HG02610 (cell line): ENCODE measurements around the gene CATSPER4.

Source experiments
- ATAC-seq: cut with Tn5 transposase; IDR thresholded peaks from one replicate; pipeline ENCODE4 v1.9.1; 2021; ENCODE audit warnings: mild to moderate bottlenecking, moderate library complexity; ENCODE audit not compliant: unreplicated experiment

Gene CATSPER4

DNA sequence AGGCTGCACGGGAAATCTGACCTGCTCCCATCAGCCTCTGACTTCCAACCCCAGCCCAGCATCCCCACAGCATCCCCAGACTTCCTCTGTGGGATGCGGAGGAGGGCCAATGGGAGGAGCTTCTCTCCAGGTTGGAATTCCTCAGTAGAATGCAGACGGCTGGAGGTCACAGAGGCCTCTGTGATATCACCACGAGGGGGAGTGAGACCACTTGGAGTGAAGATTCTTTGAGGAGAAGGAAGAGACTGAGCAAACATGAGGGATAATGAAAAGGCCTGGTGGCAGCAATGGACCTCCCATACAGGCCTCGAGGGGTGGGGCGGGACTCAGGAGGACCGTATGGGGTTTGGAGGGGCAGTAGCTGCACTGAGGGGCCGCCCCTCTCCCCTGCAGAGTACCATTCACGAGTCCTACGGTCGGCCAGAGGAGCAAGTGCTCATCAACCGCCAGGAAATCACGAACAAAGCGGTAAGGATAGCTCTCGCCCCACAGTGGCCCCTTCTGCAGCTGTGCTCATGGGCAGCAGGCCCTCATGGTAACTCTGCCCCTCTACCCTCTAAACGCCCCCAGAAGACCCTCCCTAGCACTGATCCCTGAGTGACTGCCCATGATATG lies at the start of gene CATSPER4:
CATSPER4 (plus strand) TSS at position 230 of the 615 bp plus-strand sequence; CDS start at position 256, 26 bp downstream.
- ATAC-seq = no peak

DNA sequence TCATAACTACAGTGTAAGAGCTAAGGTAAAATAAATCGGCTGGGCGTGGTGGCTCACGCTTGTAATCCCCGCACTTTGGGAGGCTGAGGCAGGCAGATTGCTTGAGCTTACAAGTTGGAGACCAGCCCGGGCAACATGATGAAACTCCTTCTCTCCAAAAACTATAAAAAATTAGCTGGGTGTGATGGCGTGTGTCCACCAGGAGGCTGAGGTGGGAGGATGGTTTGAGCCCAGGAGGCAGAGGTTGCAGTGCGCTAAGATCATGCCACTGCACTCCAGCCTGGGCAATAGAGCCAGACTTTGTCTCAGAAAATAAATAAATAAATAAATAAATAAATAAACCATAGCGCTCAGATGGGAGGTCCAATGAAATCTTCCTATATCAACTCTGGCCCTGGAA lies 48.2 kb upstream of the CATSPER4 start:
- ATAC-seq = no peak

DNA sequence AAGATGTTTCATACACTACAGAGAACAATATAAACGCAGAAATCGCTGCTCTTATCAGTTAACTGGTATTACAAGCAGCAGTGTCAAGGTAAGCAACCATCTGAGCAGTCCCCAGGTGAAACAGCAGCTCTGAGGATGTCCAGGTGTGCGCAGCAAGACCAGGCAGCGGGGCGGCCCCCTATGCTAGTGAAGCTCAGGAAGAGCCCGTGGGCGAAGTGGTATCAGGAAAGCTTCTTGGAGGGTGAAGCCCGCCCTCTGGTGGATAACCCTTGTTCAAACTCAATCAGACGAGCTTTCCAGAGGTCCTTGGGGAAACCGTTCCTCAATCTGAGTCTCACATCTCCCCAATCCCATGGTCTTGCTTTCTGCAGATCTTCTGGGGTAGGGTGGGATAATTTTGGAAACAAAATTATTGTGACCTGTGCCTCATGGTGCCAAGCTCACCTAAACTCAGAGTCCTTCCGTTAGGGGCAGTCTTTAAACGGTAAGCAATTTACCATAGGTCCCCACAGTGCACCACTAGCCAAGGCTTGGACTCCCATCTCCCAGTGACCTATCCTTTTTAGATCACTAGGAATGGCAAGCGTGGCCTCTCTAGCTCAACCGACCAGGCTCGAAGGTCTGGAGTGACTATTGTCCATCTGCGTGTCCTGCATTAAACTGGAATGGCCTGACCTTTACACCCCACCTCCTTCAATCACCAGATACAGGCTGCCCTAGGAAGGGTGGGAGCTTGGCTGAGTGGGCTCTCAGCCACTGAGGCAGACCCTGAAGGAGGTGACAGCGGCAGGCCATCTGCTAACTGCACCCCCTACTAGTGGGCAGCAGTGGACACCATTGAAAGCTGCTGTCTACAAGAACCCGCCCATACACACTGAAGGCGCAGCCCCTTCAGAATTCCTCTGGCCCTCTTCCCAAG lies 45.1 kb upstream of the CATSPER4 start:
- no peak for ATAC-seq

DNA sequence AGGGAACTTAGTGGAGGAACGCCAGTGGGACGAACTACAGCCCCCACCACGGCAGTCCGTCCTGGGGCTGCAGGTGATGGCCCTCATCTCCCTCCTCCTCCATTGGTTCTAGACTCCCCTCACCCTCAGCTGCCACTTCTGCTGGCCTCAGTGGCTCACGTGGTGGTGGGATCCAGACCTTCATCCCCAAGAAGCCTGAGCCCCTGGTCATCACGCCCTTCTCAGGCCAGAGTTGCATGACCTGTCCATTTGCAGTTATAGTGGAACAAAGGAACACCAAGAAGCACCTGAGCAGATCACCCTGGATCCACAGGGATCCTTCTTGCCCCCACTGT lies 44.5 kb upstream of the CATSPER4 start:
- no peak for ATAC-seq

DNA sequence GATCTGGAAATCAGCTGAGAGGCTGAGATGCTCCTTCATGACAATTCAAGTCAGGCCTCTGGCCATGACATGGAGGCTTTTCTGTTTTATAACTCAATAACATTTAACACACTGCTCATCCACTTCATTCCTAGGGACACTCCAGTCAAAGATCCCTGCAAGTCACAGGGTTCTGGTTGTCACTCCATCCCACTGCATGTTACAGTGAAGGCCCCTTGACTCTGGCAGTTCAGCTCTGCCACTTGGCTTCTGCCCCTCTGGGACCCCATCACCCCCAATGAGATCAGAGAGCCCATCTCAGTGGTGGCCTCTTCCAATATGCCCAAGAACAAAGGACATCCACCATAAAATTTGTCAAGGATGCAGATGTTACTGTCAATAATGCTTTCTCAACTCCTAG lies 41.5 kb upstream of the CATSPER4 start:
- ATAC-seq = no peak

DNA sequence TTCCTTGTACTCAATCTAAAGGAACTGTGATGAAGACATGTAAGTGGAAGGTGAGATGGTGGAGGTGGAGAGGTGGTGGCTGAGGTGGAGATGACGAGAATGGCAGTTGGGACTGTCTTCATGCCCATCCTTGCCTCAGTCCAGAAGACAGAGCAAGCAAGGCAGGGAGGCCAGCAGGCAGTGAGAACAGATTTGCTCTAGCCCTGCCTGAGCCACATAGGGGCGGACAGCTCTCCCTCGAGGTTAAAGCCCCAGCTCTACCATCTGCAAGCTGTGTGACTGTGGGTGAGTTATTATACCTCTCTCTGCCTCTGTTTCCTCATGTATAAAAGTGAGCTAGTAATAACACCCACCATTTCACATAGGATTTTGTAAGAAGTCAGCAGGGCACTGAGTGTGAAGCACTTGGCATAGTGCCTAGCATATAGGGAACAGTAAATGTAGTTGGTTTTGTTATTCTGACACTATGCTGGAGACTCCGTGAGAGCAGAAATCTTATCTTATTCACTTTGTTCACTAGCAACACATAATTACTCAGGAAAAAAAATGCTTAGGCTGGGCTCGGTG lies 36.4 kb upstream of the CATSPER4 start:
- no peak for ATAC-seq

DNA sequence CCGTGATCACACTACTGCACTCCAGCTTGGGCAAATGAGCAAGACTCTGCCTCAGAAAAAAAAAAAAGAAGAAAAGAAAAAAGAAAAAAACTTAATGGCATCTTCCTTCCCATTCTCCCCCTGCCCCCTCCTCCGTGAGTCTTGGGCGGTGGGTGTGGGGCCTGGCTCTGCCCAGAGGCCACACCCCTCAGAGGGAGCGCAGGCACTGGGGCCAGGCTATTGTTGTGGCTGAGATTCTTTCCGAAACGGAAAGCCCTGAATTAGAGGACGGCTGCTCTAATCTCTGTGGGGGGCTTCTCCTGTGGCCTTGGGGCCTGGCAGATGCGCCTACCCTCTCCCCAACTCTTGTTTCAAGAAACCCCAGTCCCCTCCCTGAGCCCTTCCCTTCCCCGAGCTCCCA lies 35.7 kb upstream of the CATSPER4 start:
- ATAC-seq = no peak

DNA sequence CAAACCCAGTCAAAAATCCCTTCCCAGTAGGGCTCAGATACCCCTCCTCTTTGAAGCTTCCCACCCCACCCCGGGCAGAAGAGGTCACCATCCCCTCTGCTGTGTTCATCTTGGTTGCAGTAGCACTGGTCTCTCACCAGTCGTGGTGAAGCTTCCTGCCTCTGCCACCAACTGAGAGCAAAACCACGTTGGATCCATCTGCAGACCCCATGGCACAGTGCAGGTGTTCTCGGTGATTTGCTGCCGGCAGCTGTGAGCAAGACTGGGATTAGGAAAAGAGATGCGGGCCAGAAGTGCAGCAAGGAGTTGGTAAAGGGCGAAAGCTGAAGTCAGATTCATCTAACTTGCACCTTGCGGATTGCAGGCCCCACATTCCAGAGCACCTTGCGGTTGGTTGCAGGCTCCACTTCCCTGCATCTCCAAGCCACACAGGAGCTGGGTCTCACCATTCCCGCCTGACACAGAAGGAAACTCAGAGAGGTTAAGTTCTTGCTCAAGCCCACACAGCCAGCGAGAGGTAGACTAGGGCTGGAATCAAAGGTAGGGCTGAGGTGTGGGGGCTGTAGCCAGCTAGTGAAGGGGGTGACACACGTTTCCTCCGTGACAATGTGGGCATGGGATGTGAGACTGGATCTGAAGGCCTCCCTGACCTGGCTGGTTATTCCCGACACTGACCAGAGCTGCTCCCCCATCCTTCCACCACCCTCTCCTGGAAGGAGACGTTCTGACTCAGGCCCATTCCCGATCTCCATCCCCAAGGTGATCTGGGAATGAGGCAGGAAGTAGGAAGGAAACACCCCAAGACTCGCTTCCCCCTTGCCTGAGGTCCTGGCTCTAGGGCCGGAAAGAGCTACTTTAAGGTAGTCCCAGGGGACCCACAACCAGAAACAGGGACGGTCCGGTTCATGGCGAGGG lies 34.8 kb upstream of the CATSPER4 start:
- ATAC-seq = no peak

DNA sequence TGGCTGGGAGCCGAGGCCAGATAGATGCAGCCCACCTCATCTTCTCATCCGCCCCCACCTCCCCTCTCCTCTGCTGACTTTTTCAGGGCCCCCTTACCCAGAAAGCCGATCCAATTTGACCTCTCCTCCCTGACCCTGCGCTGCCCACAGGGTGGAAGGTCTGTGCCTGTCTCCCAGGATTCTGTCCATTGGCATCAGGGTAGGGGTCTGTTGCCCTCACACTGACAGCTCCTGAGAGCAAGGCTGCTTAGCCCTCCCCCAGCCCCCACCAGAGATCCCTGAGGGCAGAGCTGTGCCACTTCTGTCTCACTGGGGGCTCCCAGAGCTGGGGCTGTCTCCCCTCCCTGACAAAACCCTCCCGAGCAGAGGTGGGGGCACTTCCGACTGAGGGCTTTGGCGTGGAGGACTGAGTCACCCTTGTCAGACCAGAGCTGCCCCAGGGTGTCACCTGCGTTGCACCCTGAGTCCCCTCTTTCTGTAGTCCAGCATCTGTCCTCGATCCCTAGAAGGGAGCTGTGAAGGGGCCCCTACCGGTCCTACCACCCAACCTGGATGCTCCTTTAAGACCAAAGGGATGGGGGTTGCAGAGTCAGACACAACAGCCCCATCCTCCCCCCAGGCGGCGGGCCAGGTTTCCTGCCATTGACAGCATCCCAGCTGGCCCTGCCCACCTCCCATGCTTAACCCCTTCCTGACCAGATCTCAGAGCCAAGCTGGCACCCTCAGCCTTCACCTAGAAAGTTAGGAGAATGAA lies 33.9 kb upstream of the CATSPER4 start:
- ATAC-seq = no peak

DNA sequence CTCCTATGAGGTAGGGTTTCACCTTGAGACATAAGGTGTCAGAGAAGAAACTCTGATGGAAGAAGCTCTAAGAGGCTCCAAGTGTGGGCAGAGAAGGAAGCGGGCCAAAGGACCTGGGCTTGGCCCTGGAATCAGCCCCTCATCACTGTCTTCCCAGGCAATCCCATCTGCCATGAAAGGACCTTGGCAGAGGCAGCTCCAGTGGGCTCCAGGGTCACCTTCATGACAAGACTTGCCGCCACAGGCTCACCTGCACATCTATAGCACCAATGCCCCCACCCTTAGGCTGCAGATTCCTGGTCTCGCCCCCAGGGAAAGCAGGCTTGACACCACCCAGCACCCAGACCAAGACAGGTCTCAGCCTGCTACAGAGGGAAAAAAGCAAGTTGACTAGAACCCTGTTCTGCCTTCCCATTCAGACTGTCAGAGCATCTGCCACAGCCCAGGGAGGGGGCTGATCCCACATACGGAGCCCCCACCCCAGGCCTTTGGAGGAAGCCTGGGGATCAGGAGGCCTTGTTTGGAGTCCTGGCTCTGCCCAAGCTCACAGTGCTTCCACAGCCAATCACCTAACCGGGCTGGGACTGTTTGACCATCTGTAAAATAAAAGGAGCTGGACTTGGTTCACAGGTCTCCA lies 32.0 kb upstream of the CATSPER4 start:
- no peak for ATAC-seq

DNA sequence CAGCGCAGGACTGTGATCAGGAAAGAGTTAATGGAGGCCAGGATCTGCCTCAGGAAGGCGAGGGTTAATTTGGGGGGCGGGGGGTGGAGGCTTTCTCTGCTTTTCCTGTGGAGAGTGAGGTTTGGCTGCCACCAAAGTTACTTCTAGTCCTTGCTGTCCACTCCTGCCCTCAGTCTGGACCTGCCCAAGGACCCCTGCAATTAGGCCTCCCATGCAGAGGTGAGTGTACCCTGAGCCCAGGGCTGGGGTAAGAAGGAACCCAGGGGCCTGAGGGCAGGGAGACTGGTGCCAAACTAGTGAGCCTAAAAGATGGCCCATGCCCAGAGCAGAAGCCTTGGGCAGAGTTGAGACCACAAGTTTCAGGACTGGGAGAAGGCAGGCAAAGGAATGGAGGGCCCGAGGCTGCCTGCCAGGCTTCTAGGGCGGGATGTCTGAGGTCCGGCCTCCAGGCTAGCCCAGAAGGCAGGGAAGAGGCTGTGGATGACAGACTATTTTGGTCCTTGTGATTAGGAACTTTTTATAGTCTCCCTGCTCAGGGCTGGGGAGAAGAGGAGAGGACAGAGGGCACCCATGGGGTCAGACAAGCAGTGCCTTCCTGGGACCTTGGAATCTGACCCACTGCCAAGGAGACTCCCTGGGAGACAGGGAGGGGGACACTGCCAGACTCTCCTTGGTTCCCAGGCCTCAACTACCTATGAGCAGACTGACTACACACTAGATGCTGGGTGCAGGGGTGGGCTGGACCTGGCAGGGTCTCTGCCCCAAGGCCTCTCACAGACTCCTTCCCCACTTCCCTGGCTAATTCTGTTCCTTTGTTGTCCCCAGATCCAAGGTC lies 31.3 kb upstream of the CATSPER4 start, which contains the start of gene FAM110D:
FAM110D (plus strand) TSS at position 172 of the 835 bp plus-strand sequence. CDS start 2,213 bp downstream, outside the sequence.
- no peak for ATAC-seq

DNA sequence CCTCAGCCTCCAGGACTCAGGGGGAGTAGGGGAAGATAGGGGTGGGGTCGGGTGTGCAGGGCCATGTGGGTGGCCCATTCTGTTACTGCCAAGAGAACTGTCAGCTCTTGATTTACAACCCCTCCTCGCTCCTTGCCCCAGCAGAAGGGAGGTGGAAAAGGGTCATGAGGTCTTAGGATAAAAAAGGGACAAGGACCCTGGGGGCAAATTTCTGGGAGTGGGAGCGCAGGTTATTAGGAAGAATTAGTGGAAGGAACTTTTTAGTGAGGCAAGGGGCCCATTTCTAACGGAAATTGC lies 30.7 kb upstream of the CATSPER4 start:
- ATAC-seq = no peak

DNA sequence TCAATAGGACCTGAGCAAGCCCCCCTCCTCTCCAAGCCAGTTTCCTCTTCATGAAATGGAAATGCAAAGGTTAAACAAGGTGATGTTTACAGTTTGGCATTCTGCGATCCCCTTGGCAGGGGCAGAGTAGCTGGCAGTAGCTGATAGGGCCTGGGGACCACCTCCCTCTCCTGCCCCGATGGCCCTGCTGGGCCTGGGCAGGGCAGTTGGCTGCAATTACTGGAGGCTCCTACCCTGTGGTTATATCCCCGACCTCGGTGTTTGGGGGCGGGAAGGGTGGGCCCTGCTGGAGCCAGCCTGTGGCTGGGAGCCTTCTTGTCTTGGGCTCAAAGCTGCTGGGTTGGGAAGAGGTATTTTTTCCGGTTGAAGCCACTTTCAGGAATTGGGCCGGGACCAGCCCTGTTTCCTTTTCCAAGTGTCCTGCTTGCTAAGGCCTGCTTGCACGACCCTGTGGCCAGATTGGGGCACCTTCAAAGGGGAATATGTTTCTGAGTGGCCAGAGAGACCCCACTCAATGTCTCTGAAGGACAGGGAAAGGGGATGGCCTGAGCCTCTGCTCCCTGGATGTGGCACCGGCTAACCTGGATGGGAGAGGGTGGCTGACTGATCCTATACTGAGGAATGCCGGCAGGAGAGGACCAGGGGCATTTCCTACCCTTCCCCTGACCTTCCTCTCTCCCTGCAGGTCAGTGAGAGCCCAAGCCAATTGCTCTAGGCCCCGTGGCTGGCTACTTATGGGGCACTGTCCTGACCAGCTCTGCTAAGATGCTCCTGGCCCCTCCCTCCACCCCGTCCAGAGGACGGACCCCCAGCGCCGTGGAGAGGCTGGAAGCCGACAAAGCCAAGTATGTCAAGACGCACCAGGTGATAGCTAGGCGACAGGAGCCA lies 29.6 kb upstream of the CATSPER4 start:
- no peak for ATAC-seq

DNA sequence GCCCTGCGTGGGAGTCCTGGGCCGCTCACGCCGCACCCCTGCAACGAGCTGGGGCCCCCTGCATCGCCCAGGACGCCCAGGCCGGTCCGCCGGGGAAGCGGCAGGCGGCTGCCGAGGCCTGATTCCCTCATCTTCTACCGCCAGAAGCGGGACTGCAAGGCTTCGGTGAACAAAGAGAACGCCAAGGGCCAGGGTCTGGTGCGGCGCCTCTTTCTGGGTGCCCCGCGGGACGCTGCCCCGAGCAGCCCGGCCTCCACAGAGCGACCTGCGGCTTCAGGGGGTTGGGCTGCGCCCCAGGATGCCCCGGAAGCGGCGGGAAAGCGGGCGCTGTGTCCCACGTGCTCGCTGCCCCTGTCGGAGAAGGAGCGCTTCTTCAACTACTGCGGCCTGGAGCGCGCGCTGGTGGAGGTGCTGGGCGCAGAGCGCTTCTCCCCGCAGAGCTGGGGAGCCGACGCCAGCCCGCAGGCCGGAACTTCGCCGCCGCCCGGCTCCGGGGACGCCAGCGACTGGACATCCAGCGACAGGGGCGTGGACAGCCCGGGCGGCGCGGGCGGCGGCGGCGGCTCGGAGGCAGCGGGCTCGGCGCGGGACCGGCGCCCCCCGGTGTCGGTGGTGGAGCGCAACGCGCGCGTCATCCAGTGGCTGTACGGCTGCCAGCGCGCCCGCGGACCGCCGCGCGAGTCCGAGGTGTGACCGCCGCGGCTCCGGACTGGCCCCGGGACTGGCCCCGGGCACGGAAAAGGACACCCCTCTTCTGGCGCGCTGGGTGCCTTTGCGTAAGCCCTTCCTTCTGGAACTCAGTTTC lies 28.8 kb upstream of the CATSPER4 start:
- ATAC-seq = no peak

DNA sequence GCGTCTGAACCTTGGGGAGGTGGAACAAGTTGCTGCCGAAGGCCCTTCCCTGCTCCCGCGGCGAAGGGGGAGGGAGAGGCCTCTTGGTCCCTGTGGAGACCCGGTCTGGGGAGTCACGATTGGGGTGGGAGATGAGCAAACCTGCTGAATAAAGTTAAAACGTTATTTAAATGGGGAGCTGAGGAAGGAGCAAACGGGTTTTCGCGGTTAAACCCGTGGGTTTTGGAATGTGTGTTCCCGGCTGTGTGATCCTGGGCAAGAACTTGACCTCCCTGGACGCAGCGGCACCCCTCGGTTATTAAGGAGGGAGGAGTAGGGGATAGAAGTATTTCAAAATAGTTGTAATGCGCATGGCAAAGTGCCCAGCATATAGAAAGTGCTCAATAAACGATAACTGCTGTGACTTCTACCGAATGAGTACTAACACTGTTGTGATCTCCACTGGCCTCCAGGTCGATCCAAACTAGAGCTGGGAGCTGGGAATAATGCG lies 28.1 kb upstream of the CATSPER4 start:
- no peak for ATAC-seq

DNA sequence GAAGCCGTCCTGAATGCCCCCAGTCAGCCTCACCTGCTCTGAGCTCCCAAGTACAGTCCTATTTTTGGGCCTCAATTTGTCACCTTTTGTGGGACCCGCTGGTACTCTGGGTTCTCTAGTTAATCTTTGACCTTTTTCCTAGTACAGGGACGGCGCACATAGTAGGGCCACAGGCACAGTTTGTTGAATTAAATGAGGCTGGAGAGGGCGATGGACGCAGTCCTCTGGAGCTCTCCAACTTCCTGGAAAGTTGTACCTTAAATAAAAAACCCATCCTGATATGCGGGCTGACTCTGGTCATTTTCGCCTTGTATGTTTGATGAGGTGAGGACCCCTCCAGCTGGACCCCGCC lies 26.7 kb upstream of the CATSPER4 start:
- no peak for ATAC-seq
